SU-DHL-6 (cell line): ENCODE data around the gene HS3ST4.

Experiments
- H2AFZ ChIP-seq: fragments of 200-600 bp; sonication (generic); 2 replicates; pipeline ENCODE4 v1.6.1; 2014; ENCODE audit warnings: low read depth, mild to moderate bottlenecking, moderate library complexity, mixed read lengths, antibody characterized with exemption, low read length; ENCODE audit not compliant: severe bottlenecking
- H3F3A ChIP-seq: fragments of 200-600 bp; shearing (Covaris generic); 2 replicates; pipeline ENCODE4 v1.6.0; 2016; ENCODE audit warnings: antibody characterized with exemption, mild to moderate bottlenecking; ENCODE audit not compliant: insufficient read depth
- H3K27ac ChIP-seq: fragments of 200-600 bp; sonication (generic); 2 replicates; pipeline ENCODE4 v1.5.1; 2016; ENCODE audit warnings: low read depth, mild to moderate bottlenecking, low read length, moderate library complexity, mixed read lengths
- H3K27me3 ChIP-seq: fragments of 200-600 bp; sonication (generic), shearing (Covaris generic); 2 replicates; pipeline ENCODE4 v1.6.0; 2014; ENCODE audit warnings: mild to moderate bottlenecking, low read length
- H3K36me3 ChIP-seq: fragments of 200-600 bp; sonication (generic); 2 replicates; pipeline ENCODE4 v1.6.1; 2014; ENCODE audit warnings: mild to moderate bottlenecking, low read length, mixed read lengths
- H3K4me2 ChIP-seq: fragments of 300-600, 200-600 bp; shearing (Covaris generic), sonication (generic); 2 replicates; pipeline ENCODE4 v1.6.0; 2014; ENCODE audit warnings: low read length, low read depth, mild to moderate bottlenecking; ENCODE audit not compliant: poor library complexity, severe bottlenecking
- H3K4me3 ChIP-seq: fragments of 200-600 bp; sonication (generic); 2 replicates; pipeline ENCODE4 v1.5.1; 2014; ENCODE audit warnings: antibody characterized with exemption, low read length, mild to moderate bottlenecking, mixed read lengths; ENCODE audit not compliant: insufficient read depth, poor library complexity, severe bottlenecking
- H3K79me2 ChIP-seq: fragments of 200-600 bp; sonication (generic); 2 replicates; pipeline ENCODE4 v1.6.1; 2014; ENCODE audit warnings: mild to moderate bottlenecking, low read length, moderate library complexity; ENCODE audit not compliant: insufficient read depth
- H3K9ac ChIP-seq: fragments of 200-600 bp; sonication (generic); 2 replicates; pipeline ENCODE4 v1.7.0; 2014; ENCODE audit warnings: mild to moderate bottlenecking, low read length
- H3K9me2 ChIP-seq: fragments of 200-600 bp; sonication (generic); replicated peaks from 2 replicates; pipeline ENCODE4 v1.6.1; 2014; ENCODE audit warnings: low read length; ENCODE audit not compliant: insufficient read depth
- H3K9me3 ChIP-seq: fragments of 200-600 bp; sonication (generic); 2 replicates; pipeline ENCODE4 v1.6.1; 2014; ENCODE audit warnings: low read length, mixed read lengths; ENCODE audit not compliant: insufficient read depth
- H4K20me1 ChIP-seq: fragments of 200-600 bp; sonication (generic); 2 replicates; pipeline ENCODE4 v1.6.1; 2014; ENCODE audit warnings: low read depth, mild to moderate bottlenecking, antibody characterized with exemption, low read length, moderate library complexity, mixed read lengths
- CTCF ChIP-seq: fragments of 200-600 bp; sonication (generic); IDR thresholded peaks from one replicate; pipeline ENCODE4 v1.5.1; 2017; ENCODE audit warnings: antibody characterized with exemption, mild to moderate bottlenecking, low read length, moderate library complexity; ENCODE audit not compliant: insufficient read depth, poor library complexity, severe bottlenecking
- EZH2phosphoT487 ChIP-seq: fragments of 200-600 bp; sonication (generic), shearing (Covaris generic); conservative IDR thresholded peaks from 2 replicates; pipeline ENCODE4 v1.6.1; 2018; ENCODE audit warnings: mild to moderate bottlenecking, antibody characterized with exemption, low read length, moderate library complexity, mixed read lengths

Gene HS3ST4

GRCh38 chr16:25916037-25916436, 224.3 kb downstream of the HS3ST4 start:
- Histone ChIP-seq H3K36me3 (no peaks in the 10 kb centered on the region), H3K4me2 (no peak overlapping the region), H3K27me3 (no peaks in the 10 kb centered on the region), H3K9me2 (no peaks in the 10 kb centered on the region), H3K9me3 (no peaks in the 10 kb centered on the region), H3K79me2 (no peaks in the 10 kb centered on the region), H3K4me3 (no peak overlapping the region), H3F3A (no peaks in the 10 kb centered on the region), H2AFZ (no peak overlapping the region), H3K9ac (no peak overlapping the region), H3K27ac (no peak overlapping the region), H4K20me1 (no peaks in the 10 kb centered on the region)
- TF ChIP-seq EZH2phosphoT487 (no peak), CTCF (no peak)

GRCh38 chr16:25922438-25922837, 230.7 kb downstream of the HS3ST4 start:
- Histone ChIP-seq H3K9me2 (no peaks in the 10 kb centered on the region), H3K9ac (no peak overlapping the region), H2AFZ (no peak overlapping the region), H3K79me2 (no peaks in the 10 kb centered on the region), H4K20me1 (no peaks in the 10 kb centered on the region), H3K27me3 (no peaks in the 10 kb centered on the region), H3K4me3 (no peak overlapping the region), H3F3A (no peaks in the 10 kb centered on the region), H3K9me3 (no peaks in the 10 kb centered on the region), H3K4me2 (no peak overlapping the region), H3K27ac (no peak overlapping the region), H3K36me3 (no peaks in the 10 kb centered on the region)
- TF ChIP-seq CTCF = no peak

- Histone ChIP-seq H3K9me2 (no peaks in the 10 kb centered on the region), H3K9me3 (no peaks in the 10 kb centered on the region)
- TF ChIP-seq EZH2phosphoT487 (no peak), CTCF (no peak)
Observed at GRCh38 chr16:25925421-25925820, 233.7 kb downstream of the HS3ST4 start.

More at GRCh38 chr16:25925421-25925820, 233.7 kb downstream of the HS3ST4 start:
- Histone ChIP-seq H3K27me3 (no peaks in the 10 kb centered on the region), H3K36me3 (no peaks in the 10 kb centered on the region), H2AFZ (no peak overlapping the region), H4K20me1 (no peaks in the 10 kb centered on the region), H3K79me2 (no peaks in the 10 kb centered on the region), H3K27ac (no peak overlapping the region), H3K9ac (no peak overlapping the region), H3K4me3 (no peak overlapping the region), H3K4me2 (no peak overlapping the region), H3F3A (no peaks in the 10 kb centered on the region)
